Activated CD4-positive, CD25-positive, alpha-beta regulatory T cell treated with anti-CD3 and anti-CD28 coated beads, Interleukin-2, amount 50 U/mL, for 16 hours (primary cell): ENCODE data around the gene POTEG.
"Not testable (repeated sequence)": the region's sequence is repeated elsewhere in the genome, so short reads cannot be mapped to it uniquely, and the experiment has no call there.

Experiments
- DNase-seq: peaks from one replicate; pipeline ENCODE4 v3.0.0-alpha.2; 2020; ENCODE audit warnings: low read depth, low spot score

The POTEG gene

GRCh38 chr14:19372813-19373500 is 61.2 kb downstream of the POTEG start:
- not testable (repeated sequence) for DNase-seq

GRCh38 chr14:19371767-19372166 is 62.4 kb downstream of the POTEG start:
- not testable (repeated sequence) for DNase-seq

GRCh38 chr14:19362803-19363202 is 71.3 kb downstream of the POTEG start:
- DNase-seq, result not testable (repeated sequence)

GRCh38 chr14:19362323-19362722 is 71.8 kb downstream of the POTEG start:
- not testable (repeated sequence) for DNase-seq

GRCh38 chr14:19361636-19362253 is 72.4 kb downstream of the POTEG start:
- not testable (repeated sequence) for DNase-seq

- DNase-seq, result not testable (repeated sequence)
Measured at GRCh38 chr14:19360937-19361635, 73.1 kb downstream of the POTEG start.
